Peyer's patch (tissue), 4 donors: Measurements from ENCODE around the gene MRGPRD.

Experiments
- POLR2A ChIP-seq, 2 donors: fragments of 450-650 bp; IDR thresholded peaks; one replicate each; pipeline ENCODE4 v1.5.1; 2017; ENCODE audit warnings: antibody characterized with exemption in 2 of 2, mild to moderate bottlenecking in 2 of 2, moderate library complexity in 2 of 2
- TF ChIP-seq, protein P1 (sequence below), 6 experiments: fragments of 450-650 bp in 4 of 6; fragments of 200-600 bp in 2 of 6; sonication (generic) in 1 of 6; IDR thresholded peaks; one replicate each; pipeline ENCODE4 v1.5.1; 2017 to 2019; ENCODE audit warnings: antibody characterized with exemption in 6 of 6, mild to moderate bottlenecking in 3 of 6, moderate library complexity in 1 of 6

DNA sequence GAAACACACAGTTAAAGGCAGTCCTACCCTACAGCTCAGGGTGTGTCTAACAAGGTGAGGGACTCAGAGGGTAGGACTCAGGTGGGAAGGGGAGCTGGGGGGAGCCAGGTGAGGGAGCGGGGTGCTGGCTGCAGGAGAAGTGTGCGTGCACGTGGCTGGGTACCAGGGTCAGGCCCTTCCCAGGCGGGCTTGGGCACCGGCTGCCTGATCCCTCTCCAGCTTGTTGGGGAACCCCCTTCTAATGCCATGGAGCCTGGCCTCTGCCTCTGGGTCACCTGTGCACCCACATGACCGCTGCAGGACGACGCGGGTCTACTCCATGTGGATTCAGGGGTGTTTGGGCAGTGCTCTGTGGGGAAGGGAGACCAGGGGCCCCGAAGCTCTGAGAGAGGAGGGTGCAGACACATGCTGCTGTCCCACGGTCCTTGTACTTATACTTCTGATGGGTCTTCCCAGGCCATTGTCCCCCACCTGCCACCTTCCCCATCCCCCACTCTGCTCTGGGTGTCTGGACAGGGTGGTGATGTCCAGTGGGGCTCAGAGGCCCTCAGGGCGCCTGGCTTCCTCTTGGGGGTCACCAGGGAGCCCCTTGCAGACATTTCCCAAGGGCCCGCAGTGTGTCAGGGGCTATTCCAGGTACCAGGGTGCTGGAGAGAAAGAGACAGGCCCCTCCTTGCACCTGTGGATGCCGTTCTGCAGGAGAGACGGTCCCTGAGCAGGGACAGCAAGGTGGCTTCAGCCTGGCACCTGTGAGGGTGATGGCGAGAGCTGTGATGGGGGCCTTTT lies 10.4 kb upstream of the MRGPRD start:
- TF ChIP-seq, protein P1, sequence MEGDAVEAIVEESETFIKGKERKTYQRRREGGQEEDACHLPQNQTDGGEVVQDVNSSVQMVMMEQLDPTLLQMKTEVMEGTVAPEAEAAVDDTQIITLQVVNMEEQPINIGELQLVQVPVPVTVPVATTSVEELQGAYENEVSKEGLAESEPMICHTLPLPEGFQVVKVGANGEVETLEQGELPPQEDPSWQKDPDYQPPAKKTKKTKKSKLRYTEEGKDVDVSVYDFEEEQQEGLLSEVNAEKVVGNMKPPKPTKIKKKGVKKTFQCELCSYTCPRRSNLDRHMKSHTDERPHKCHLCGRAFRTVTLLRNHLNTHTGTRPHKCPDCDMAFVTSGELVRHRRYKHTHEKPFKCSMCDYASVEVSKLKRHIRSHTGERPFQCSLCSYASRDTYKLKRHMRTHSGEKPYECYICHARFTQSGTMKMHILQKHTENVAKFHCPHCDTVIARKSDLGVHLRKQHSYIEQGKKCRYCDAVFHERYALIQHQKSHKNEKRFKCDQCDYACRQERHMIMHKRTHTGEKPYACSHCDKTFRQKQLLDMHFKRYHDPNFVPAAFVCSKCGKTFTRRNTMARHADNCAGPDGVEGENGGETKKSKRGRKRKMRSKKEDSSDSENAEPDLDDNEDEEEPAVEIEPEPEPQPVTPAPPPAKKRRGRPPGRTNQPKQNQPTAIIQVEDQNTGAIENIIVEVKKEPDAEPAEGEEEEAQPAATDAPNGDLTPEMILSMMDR (IDR thresholded peaks at IDR 0.05): no peak
- no peak for TF ChIP-seq POLR2A (IDR thresholded peaks at IDR 0.05)
